Neutrophil (primary cell): ENCODE results near the gene IQCC.

Experiments used
- H3K27ac ChIP-seq: fragments of 200-600 bp; sonication (generic); 2 replicates; pipeline ENCODE4 v1.5.1; 2016; ENCODE audit warnings: mild to moderate bottlenecking, moderate library complexity
- H3K27me3 ChIP-seq: fragments of 200-600 bp; sonication (generic); 2 replicates; pipeline ENCODE4 v1.6.0; 2016; ENCODE audit warnings: mild to moderate bottlenecking
- H3K36me3 ChIP-seq: fragments of 200-600 bp; sonication (generic); 2 replicates; pipeline ENCODE4 v1.5.1; 2017
- H3K4me1 ChIP-seq, 2 experiments: fragments of 200-600 bp in 1 of 2; sonication (generic) in 1 of 2; 1 replicate in 1 of 2; 2 replicates in 1 of 2; pipeline versions ENCODE4 v1.5.1 to v1.6.1; 2013 to 2016; ENCODE audit warnings: low read depth in 1 of 2, low read length in 1 of 2, mild to moderate bottlenecking in 1 of 2, moderate library complexity in 1 of 2; ENCODE audit not compliant: control insufficient read depth in 1 of 2, insufficient read depth in 1 of 2
- H3K4me3 ChIP-seq, 2 experiments: fragments of 200-600 bp in 1 of 2; sonication (generic) in 1 of 2; 1 replicate in 1 of 2; 2 replicates in 1 of 2; pipeline ENCODE4 v1.5.1; 2013 to 2016; ENCODE audit warnings: low read depth in 1 of 2, low read length in 1 of 2, mild to moderate bottlenecking in 1 of 2, moderate library complexity in 1 of 2
- H3K9me3 ChIP-seq: fragments of 200-600 bp; sonication (generic); 2 replicates; pipeline ENCODE4 v1.5.1; 2016
- CTCF ChIP-seq: fragments of 200-600 bp; sonication (generic); IDR thresholded peaks from 2 replicates; pipeline ENCODE4 v1.5.1; 2016; ENCODE audit warnings: antibody characterized with exemption

IQCC gene

GRCh38 chr1:32216566-32216965 lies 11.1 kb downstream of the IQCC start:
- peak overlapping the region; percentile 5 for H3K27ac ChIP-seq

GRCh38 chr1:32219022-32219421 lies 13.6 kb downstream of the IQCC start:
- peaks cover 60% of the 10 kb centered on the region for H3K36me3 ChIP-seq
- H3K4me3 ChIP-seq: no peak overlapping the region

More at GRCh38 chr1:32216566-32216965, 11.1 kb downstream of the IQCC start:
- Histone ChIP-seq H3K27me3 (no peaks in the 10 kb centered on the region), H3K4me3 (no peak overlapping the region), H3K36me3 (peaks cover 76% of the 10 kb centered on the region), H3K4me1 (peaks cover 10 to 11% of the 10 kb centered on the region in 2 experiments), H3K9me3 (no peaks in the 10 kb centered on the region)
- no peak for TF ChIP-seq CTCF

GRCh38 chr1:32220746-32221580 lies 15.5 kb downstream of the IQCC start:
- Histone ChIP-seq H3K27ac (peak overlapping the region; percentile 86), H3K27me3 (no peaks in the 10 kb centered on the region), H3K36me3 (peaks cover 48% of the 10 kb centered on the region), H3K9me3 (no peaks in the 10 kb centered on the region), H3K4me3 (peak overlapping the region; percentile 80 to 99), H3K4me1 (peaks cover 19 to 26% of the 10 kb centered on the region in 2 experiments)
- no peak for TF ChIP-seq CTCF

More at GRCh38 chr1:32219022-32219421, 13.6 kb downstream of the IQCC start:
- Histone ChIP-seq H3K27me3 (no peaks in the 10 kb centered on the region), H3K4me1 (peaks cover 19 to 26% of the 10 kb centered on the region in 2 experiments), H3K27ac (no peak overlapping the region), H3K9me3 (no peaks in the 10 kb centered on the region)
- no peak for TF ChIP-seq CTCF

GRCh38 chr1:32221581-32221979 lies 16.1 kb downstream of the IQCC start:
- peak overlapping the region; percentile 80 to 99 for H3K4me3 ChIP-seq
- TF ChIP-seq CTCF: no peak
- H3K4me1 ChIP-seq: peaks cover 19 to 26% of the 10 kb centered on the region in 2 experiments
- peaks cover 46% of the 10 kb centered on the region for H3K36me3 ChIP-seq
- H3K27ac ChIP-seq: peak overlapping the region; percentile 86
- H3K27me3 ChIP-seq: no peaks in the 10 kb centered on the region
- H3K9me3 ChIP-seq: no peaks in the 10 kb centered on the region

GRCh38 chr1:32221980-32222755 lies 16.7 kb downstream of the IQCC start, which contains the start of the genes EIF3I and TMEM234:
Gene EIF3I (plus strand): TSS chr1:32222407. CDS start chr1:32222442, 35 bp downstream.
Gene TMEM234 (minus strand): TSS chr1:32222353. CDS start chr1:32222322, 31 bp downstream.
- peak within 1 kb of the TSS; percentile 80 to 99 for H3K4me3 ChIP-seq
- peak within 1 kb of the TSS; percentile 86 for H3K27ac ChIP-seq
- no peaks in the 10 kb centered on the region for H3K27me3 ChIP-seq
- no peaks in the 10 kb centered on the region for H3K9me3 ChIP-seq
- H3K36me3 ChIP-seq: peaks cover 40% of the 10 kb centered on the region
- TF ChIP-seq CTCF: peak; percentile 8
- H3K4me1 ChIP-seq: peaks cover 19 to 26% of the 10 kb centered on the region in 2 experiments
